Measurements from ENCODE around the gene VRTN.

Gene VRTN

GRCh38 chr14:74308695-74309094 lies 39.6 kb upstream of the VRTN start:
- no peak for DNase-seq (ENCODE audit: extremely low spot score)
- ChIA-PET POLR2A (interaction anchor here (1.0 kb wide), 2 partner anchors 10 to 13 kb away, joined by 4 read pairs; no protein-coding TSS in a partner anchor), CTCF (interaction anchor here (0.9 to 1.0 kb wide), 2 partner anchors 17 to 181 kb away, joined by 3 read pairs; no protein-coding TSS in a partner anchor)
- no peak for TF ChIP-seq NFRKB (IDR thresholded peaks at IDR 0.05)
- TF ChIP-seq FOXM1 (IDR thresholded peaks at IDR 0.05; ENCODE audit: borderline replicate concordance), result no peak
- TF ChIP-seq FOXA1 (IDR thresholded peaks at IDR 0.05), result no peak
- no peak for TF ChIP-seq TARDBP (IDR thresholded peaks at IDR 0.05)
- TF ChIP-seq FOXK2 (IDR thresholded peaks at IDR 0.05), result no peak
- no peak for TF ChIP-seq PKNOX1 (IDR thresholded peaks at IDR 0.05)
- TF ChIP-seq L3MBTL2 (conservative IDR thresholded peaks at IDR 0.05), result no peak
- no peak for TF ChIP-seq ZNF384 (IDR thresholded peaks at IDR 0.05)
- no peak for TF ChIP-seq SUZ12 (IDR thresholded peaks at IDR 0.05)
- no peak for TF ChIP-seq ARNT (IDR thresholded peaks at IDR 0.05)

GRCh38 chr14:74309125-74310022 lies 38.9 kb upstream of the VRTN start:
- ChIA-PET CTCF (interaction anchor here (0.9 kb wide), 1 partner anchor 180 kb away, joined by 3 read pairs; no protein-coding TSS in a partner anchor), POLR2A (interaction anchor here (1.0 kb wide), 1 partner anchor 11 kb away, joined by 4 read pairs; no protein-coding TSS in a partner anchor)
- TF ChIP-seq LEF1 (IDR thresholded peaks at IDR 0.05; ENCODE audit: borderline replicate concordance) (no peak), FOXK2 (IDR thresholded peaks at IDR 0.05) (no peak), TARDBP (IDR thresholded peaks at IDR 0.05) (no peak), BHLHE40 (IDR thresholded peaks at IDR 0.05; ENCODE audit: borderline replicate concordance) (no peak), ZNF384 (IDR thresholded peaks at IDR 0.05) (no peak)
- DNase-seq (ENCODE audit: extremely low spot score), result no peak

GRCh38 chr14:74312161-74312560 lies 36.1 kb upstream of the VRTN start:
- TF ChIP-seq FOXA1 (IDR thresholded peaks at IDR 0.05), result no peak
- TF ChIP-seq BHLHE40 (IDR thresholded peaks at IDR 0.05; ENCODE audit: borderline replicate concordance), result no peak
- TF ChIP-seq FOXK2 (IDR thresholded peaks at IDR 0.05), result no peak
- no peak for TF ChIP-seq ELF4 (IDR thresholded peaks at IDR 0.05)
- TF ChIP-seq ARNT (IDR thresholded peaks at IDR 0.05), result no peak
- TF ChIP-seq CTBP1 (IDR thresholded peaks at IDR 0.05; ENCODE audit: borderline replicate concordance), result no peak
- no peak for TF ChIP-seq NFRKB (IDR thresholded peaks at IDR 0.05)
- ChIA-PET POLR2A (interaction anchor here (1.6 to 2.1 kb wide), 2 partner anchors 9 to 10 kb away, joined by 7 to 13 read pairs; partner anchors contain the start of gene ABCD4), CTCF (interaction anchor here (1.8 kb wide), 1 partner anchor 18 kb away, joined by 8 read pairs; no protein-coding TSS in a partner anchor)
- no peak for DNase-seq (ENCODE audit: extremely low spot score)

GRCh38 chr14:74313601-74314000 lies 34.7 kb upstream of the VRTN start:
- TF ChIP-seq TARDBP (IDR thresholded peaks at IDR 0.05) (no peak), L3MBTL2 (conservative IDR thresholded peaks at IDR 0.05) (no peak), BHLHE40 (IDR thresholded peaks at IDR 0.05; ENCODE audit: borderline replicate concordance) (no peak), ELF4 (IDR thresholded peaks at IDR 0.05) (no peak), NFRKB (IDR thresholded peaks at IDR 0.05) (no peak), FOXA1 (IDR thresholded peaks at IDR 0.05) (no peak), PKNOX1 (IDR thresholded peaks at IDR 0.05) (no peak), ZNF384 (IDR thresholded peaks at IDR 0.05) (no peak), ARNT (IDR thresholded peaks at IDR 0.05) (no peak), LEF1 (IDR thresholded peaks at IDR 0.05; ENCODE audit: borderline replicate concordance) (no peak), CTBP1 (IDR thresholded peaks at IDR 0.05; ENCODE audit: borderline replicate concordance) (no peak), FOXM1 (IDR thresholded peaks at IDR 0.05; ENCODE audit: borderline replicate concordance) (no peak), SUZ12 (IDR thresholded peaks at IDR 0.05) (no peak), SP1 (IDR thresholded peaks at IDR 0.05) (no peak), FOXK2 (IDR thresholded peaks at IDR 0.05) (no peak), HDGF (IDR thresholded peaks at IDR 0.05; ENCODE audit: borderline replicate concordance) (no peak)
- POLR2A ChIA-PET, result interaction anchor here (2.1 kb wide), 1 partner anchor 11 kb away, joined by 13 read pairs; the partner anchor contains the start of gene ABCD4
- CTCF ChIA-PET, result interaction anchor here (0.6 to 2.0 kb wide), 4 partner anchors 11 to 41 kb away, joined by 6 to 8 read pairs (median 8); partner anchors contain the start of gene ABCD4
- DNase-seq (ENCODE audit: extremely low spot score), result no peak

- POLR2A ChIA-PET, result no interaction called here
- no peak for DNase-seq (ENCODE audit: extremely low spot score)
- TF ChIP-seq TARDBP (IDR thresholded peaks at IDR 0.05) (no peak), FOXM1 (IDR thresholded peaks at IDR 0.05; ENCODE audit: borderline replicate concordance) (no peak), FOXA1 (IDR thresholded peaks at IDR 0.05) (no peak), ARNT (IDR thresholded peaks at IDR 0.05) (no peak), L3MBTL2 (conservative IDR thresholded peaks at IDR 0.05) (no peak), NFRKB (IDR thresholded peaks at IDR 0.05) (no peak), LEF1 (IDR thresholded peaks at IDR 0.05; ENCODE audit: borderline replicate concordance) (no peak), FOXK2 (IDR thresholded peaks at IDR 0.05) (no peak), SP1 (IDR thresholded peaks at IDR 0.05) (no peak), BHLHE40 (IDR thresholded peaks at IDR 0.05; ENCODE audit: borderline replicate concordance) (no peak), HDGF (IDR thresholded peaks at IDR 0.05; ENCODE audit: borderline replicate concordance) (no peak), SUZ12 (IDR thresholded peaks at IDR 0.05) (no peak)
- CTCF ChIA-PET, result interaction anchor here (1.6 to 2.0 kb wide), 2 partner anchors 11 to 12 kb away, joined by 8 read pairs; partner anchors contain the start of gene ABCD4
Measured at GRCh38 chr14:74314576-74314975, 33.7 kb upstream of the VRTN start.

- DNase-seq (ENCODE audit: extremely low spot score), result peak; percentile 65
- CTCF ChIA-PET, result interaction anchor here (0.7 to 1.3 kb wide), 2 partner anchors 11 to 17 kb away, joined by 3 to 8 read pairs; no protein-coding TSS in a partner anchor
- POLR2A ChIA-PET, result no interaction called here
- TF ChIP-seq L3MBTL2 (conservative IDR thresholded peaks at IDR 0.05) (no peak), ZNF384 (IDR thresholded peaks at IDR 0.05) (peak; percentile 68)
Measured at GRCh38 chr14:74324931-74325361, 23.3 kb upstream of the VRTN start.

All from HEK293T (cell line).